COLO829 (cell line): ENCODE results near the gene CETP.

Source experiments
- DNase-seq: peaks from one replicate; pipeline ENCODE4 v3.0.0; 2012; ENCODE audit warnings: low spot score

Gene CETP, protein sequence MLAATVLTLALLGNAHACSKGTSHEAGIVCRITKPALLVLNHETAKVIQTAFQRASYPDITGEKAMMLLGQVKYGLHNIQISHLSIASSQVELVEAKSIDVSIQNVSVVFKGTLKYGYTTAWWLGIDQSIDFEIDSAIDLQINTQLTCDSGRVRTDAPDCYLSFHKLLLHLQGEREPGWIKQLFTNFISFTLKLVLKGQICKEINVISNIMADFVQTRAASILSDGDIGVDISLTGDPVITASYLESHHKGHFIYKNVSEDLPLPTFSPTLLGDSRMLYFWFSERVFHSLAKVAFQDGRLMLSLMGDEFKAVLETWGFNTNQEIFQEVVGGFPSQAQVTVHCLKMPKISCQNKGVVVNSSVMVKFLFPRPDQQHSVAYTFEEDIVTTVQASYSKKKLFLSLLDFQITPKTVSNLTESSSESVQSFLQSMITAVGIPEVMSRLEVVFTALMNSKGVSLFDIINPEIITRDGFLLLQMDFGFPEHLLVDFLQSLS

DNA sequence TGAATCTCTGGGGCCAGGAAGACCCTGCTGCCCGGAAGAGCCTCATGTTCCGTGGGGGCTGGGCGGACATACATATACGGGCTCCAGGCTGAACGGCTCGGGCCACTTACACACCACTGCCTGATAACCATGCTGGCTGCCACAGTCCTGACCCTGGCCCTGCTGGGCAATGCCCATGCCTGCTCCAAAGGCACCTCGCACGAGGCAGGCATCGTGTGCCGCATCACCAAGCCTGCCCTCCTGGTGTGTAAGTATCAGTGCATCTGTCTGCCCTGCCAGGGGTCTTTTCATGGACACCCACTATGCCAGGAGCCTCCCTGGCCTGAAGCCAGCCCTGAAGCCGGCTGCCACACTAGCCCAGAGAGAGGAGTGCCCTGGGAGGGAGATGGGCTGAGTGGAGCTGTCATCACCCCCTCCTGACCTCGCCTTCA, at the start of gene CETP:
TSS of gene CETP (plus strand) at position 100 of the 431 bp plus-strand sequence. CDS start at position 130, 30 bp downstream.
- no peak for DNase-seq

- DNase-seq = no peak
Observed at GRCh38 chr16:56912746-56913708, 48.7 kb upstream of the CETP start.

GRCh38 chr16:56914896-56915295, 46.9 kb upstream of the CETP start:
- no peak for DNase-seq

GRCh38 chr16:56915336-56916119, 46.2 kb upstream of the CETP start:
- DNase-seq = no peak

DNA sequence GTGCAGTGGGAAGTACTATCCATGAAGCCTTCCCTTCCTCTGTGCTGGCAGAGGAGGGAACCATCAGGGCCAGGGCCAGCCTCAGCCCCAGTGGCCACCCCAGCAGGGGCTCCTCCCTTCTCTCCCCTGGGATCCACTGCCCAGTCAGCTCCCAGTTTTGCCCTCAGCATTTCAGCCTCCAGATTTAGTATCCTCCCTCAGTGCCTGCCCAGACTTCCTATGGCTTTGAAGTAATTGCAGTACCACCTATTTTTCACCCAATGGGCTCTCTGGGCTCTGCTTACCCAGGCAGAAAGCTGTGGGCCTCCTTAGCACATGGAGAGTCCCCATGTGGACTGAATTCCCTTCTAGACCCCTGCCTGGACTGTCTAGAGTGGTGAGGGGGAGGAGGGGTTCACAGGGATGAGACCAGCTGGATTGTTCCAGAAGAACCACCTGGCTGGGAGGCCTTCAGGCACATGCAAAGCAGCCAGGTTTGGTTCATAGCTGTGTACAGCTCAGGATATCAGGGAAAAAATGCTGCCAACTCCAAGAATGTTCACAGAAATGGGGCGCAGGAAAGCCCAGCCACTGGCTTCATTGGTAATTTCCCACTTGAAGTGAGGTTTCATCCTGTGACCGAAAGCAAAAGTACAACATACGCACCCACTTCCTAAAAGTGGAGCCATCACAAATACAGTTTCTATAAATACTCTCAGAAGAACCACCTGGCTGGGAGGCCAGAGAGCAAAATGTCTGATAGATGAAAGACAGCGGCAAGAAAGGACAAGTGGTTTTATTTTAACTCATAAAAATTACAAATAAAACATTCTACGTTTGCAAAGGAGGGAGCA, 45.0 kb upstream of the CETP start:
- no peak for DNase-seq

- no peak for DNase-seq
Observed at GRCh38 chr16:56918467-56919012, 43.2 kb upstream of the CETP start.

- DNase-seq = no peak
Observed at GRCh38 chr16:56919099-56919800, 42.5 kb upstream of the CETP start.

DNA sequence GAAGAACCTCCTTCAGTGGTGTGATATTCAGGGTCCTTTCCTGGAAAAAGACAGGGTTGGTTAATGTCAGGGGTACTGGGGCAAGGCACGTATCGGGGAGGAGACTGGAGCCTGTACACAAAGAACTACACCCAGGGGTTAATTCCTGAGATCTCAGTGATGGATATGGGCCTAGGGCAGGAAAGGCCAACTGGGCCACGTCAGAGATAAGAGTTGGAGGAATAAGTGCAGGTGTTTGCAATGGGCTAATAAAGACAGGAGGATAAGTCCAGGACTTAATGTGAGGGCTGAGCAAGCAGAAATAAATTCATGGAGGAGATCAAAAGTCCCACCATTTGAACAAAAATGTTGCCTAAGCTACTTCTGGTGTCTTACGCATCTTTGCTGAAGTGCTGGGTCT, 40.2 kb upstream of the CETP start:
- no peak for DNase-seq

DNA sequence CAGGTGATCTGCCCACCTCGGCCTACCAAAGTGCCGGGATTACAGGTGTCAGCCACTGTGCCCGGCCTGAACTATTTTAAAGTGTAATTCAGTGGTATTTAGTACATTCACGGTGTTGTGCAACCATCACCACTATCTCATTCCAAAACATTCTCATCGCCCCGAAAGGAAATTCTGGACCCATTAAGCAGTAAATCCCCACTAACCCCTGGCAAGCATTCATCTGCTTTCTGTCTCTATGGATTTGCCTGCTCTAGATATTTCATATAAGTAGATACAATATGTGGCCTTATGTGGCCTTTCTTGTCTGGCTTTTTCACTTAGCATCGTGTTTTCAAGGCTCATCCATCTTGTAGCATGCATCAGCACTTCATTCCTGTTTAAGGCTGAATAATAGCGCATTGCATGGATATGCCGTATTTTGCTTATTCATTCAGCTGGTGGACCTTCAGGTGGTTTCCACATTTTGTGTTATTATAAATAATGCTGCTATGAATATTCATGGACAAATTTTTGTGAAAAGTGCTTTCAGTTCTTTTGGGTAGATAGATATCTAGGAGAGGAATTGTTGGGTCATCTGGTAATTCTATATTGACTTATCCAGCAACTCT, 38.2 kb upstream of the CETP start:
- DNase-seq = no peak

GRCh38 chr16:56927471-56927870, 34.3 kb upstream of the CETP start:
- no peak for DNase-seq

DNA sequence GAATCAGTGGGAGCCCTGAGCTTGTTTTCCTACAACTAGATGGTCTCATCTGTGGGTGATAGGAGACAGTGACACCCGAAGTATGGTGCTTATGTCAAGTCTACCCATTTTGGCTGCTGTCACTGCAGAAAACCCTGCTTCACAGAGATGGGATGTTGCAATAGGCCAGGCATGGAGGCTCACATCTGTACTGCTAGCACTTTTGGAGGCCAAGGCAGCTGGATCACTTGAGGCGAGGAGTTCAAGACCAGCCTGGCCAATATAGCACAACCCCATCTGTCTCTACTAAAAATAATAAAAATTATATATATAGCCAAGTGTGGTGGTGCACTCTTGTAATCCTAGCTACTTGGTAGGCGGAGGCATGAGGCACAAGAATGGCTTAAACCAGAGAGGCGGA, 32.1 kb upstream of the CETP start:
- no peak for DNase-seq

GRCh38 chr16:56930486-56931270, 31.1 kb upstream of the CETP start:
- no peak for DNase-seq

DNA sequence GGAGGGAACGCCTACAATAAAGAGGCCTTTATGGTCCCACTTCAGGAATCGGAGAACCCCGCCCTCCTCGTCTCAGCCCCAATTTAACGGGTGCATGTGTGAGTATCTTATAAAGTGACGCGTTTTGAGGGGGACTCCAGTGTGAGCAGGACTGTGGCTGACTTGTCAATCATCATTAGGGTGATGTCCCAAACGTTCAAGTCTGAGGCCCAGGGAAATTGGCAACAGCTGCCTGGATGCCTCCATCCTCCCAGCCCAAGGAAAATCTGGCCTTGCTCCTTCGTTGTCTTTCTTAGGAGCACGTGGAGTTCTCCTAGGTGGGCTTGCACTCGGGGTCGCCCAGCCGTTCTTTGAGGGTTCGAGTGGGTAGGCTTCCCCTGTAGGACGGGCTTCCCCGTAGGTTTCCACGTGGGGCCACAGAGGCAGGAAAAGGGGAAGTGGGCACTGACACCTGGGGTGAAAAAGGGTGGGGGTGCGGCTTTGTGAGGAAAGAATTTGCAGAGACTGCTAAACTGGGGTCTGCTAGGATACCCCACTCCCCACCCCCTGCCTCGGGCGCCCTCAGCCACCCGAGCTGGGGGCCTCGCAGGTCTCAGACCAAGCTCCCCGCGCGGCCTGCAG, 30.4 kb upstream of the CETP start:
- no peak for DNase-seq

DNA sequence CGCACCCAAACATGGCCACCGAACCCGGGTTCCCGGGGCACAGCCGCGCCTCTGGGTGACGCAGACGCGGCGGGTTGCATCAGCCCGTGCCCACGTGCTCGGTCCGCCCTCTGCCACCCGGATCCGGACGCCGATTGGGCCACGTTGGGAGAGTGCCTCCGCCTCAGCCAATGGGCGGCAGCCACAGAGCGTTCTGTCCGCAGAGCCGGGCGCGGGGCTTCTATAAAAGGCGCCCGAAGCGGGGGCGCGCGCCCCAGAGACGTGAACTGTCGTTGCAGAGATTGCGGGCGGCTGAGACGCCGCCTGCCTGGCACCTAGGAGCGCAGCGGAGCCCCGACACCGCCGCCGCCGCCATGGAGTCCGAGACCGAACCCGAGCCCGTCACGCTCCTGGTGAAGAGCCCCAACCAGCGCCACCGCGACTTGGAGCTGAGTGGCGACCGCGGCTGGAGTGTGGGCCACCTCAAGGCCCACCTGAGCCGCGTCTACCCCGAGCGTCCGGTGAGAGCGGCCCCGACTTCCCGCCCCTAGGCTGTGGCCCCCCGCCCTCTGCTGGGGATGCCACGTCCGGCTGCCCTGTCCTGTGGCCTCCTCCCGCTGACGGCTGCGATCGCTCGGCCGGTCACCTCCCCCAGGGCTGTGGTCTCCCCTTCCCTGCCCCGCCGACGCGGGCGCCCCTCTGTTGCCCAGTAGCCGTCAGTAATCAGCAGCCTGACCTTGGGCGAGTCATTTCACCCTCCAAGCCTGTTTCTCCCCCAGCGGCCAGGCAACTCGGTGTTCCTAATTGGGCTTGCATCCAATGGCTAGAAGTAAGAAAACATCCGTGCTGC, 29.6 kb upstream of the CETP start, which contains the start of gene HERPUD1:
TSS of gene HERPUD1 (plus strand) at position 251 of the 829 bp plus-strand sequence. CDS start at position 354, 103 bp downstream.
- DNase-seq = peak; percentile 96

DNA sequence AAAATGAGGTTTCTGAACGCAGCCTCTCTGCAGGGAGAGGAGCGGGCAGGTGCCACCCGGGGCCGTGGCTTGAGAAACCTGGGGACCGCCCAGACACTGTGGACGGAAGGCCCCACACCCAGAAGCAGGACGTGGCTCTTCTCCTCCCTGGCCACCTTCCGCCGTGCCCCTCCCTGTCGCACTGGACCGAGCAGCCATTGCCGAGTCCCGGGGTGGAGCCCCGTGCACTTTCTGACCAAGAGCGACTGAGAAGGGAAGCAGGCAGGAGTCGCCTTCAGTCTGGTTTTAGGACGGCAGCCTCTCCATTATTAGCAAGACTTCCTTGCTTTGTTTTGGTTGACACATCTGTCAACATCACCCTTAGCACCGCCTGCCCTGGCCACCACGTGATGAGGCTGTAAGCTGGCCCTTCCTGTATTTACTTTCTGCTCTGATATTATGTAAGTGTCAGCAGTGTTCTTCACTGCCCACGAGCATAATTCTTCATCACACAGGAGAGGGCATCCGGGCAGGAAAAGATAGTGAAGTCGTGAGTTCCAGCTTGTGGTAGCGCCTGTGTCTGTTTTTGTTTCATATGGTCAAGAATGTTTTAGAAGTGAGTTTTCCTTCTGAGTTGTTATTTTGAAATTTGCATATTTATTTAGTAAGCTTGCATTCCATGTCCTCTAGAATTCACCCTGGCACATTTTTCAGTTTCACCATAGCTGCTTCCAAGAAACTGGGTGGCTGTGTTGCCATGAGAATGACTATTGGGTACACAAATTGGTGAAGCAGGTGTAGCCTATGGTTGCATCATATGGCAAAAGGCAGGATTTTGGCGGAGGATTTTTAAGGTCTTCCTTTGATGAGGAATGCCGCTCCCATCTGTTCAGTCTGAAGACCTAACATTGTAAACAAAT, 28.8 kb upstream of the CETP start:
- DNase-seq = no peak
